ENCODE results near the gene GOLGA5. TPM values are rescaled to one million over a fixed set of nuclear protein-coding genes. Genes with fewer than 3 reads are reported as not detected.
"Not testable (repeated sequence)": the region's sequence is repeated elsewhere in the genome, so short reads cannot be mapped to it uniquely, and the experiment has no call there.

The GOLGA5 gene
- total RNA-seq, 2 donors from 2014 or later, result 32.9 to 49.4 TPM

DNA sequence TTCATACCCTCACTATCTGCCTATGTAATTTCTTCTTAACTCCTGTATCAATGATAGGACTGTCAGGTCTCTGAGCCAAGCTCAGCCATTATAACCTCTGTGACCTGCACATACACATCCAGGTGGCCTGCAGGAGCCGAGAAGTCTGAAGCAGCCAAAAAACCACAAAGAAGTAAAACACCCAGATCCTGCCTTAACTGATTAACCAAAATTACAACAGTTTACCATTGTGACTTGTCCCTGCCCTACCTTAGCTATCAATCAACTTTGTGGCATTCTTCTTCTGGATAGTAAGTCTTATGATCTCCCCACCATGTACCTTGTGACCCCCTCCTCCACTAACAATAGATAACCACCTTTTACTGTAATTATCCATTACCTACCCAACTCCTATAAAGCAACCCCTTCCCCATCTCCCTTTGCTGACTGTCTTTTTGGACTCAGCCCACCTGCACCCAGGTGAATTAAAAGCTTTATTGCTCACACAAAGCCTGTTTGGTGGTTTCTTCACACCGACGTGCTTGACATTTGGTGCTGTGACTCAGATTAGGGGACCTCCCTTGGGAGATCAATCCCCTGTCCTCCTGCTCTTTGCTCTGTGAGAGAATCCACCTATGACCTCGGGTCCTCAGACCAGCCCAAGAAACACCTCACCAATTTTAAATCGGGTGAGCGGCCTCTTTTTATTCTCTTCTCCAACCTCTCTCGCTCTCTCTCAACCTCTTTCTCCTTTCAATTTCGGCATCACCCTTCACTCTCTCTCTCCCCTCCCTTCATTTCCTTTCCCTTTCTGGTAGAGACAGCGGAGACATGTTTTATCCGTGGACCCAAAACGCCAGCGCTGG is 34.2 kb upstream of the GOLGA5 start:
- no peak overlapping the region for H3K27ac ChIP-seq
- H3K9me3 ChIP-seq, result no peaks in the 10 kb centered on the region
- intact Hi-C loops (cut with DNase I), result no loop called here

GRCh38 chr14:92760524-92760805 is 33.6 kb upstream of the GOLGA5 start:
- Histone ChIP-seq H3K36me3 (no peaks in the 10 kb centered on the region), H3K27me3 (no peaks in the 10 kb centered on the region), H3K9me3 (no peaks in the 10 kb centered on the region), H3K4me1 (no peaks in the 10 kb centered on the region), H3K27ac (no peak overlapping the region), H3K4me3 (no peak overlapping the region), H3K9ac (ENCODE audit: low read depth in 2 of 2, low read length in 2 of 2) (no peak overlapping the region)
- intact Hi-C loops (cut with DNase I), result no loop called here
- TF ChIP-seq, protein P1, sequence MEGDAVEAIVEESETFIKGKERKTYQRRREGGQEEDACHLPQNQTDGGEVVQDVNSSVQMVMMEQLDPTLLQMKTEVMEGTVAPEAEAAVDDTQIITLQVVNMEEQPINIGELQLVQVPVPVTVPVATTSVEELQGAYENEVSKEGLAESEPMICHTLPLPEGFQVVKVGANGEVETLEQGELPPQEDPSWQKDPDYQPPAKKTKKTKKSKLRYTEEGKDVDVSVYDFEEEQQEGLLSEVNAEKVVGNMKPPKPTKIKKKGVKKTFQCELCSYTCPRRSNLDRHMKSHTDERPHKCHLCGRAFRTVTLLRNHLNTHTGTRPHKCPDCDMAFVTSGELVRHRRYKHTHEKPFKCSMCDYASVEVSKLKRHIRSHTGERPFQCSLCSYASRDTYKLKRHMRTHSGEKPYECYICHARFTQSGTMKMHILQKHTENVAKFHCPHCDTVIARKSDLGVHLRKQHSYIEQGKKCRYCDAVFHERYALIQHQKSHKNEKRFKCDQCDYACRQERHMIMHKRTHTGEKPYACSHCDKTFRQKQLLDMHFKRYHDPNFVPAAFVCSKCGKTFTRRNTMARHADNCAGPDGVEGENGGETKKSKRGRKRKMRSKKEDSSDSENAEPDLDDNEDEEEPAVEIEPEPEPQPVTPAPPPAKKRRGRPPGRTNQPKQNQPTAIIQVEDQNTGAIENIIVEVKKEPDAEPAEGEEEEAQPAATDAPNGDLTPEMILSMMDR (IDR thresholded peaks at IDR 0.05), result no peak
- DNase-seq, result no peak

More for the DNA sequence above, 34.2 kb upstream of the GOLGA5 start:
- TF ChIP-seq, protein P1 (IDR thresholded peaks at IDR 0.05), result no peak
- H3K9ac ChIP-seq (ENCODE audit: low read depth in 2 of 2, low read length in 2 of 2), result no peak overlapping the region
- H3K36me3 ChIP-seq, result no peaks in the 10 kb centered on the region
- H3K4me3 ChIP-seq, result no peak overlapping the region
- H3K27me3 ChIP-seq, result no peaks in the 10 kb centered on the region
- no peaks in the 10 kb centered on the region for H3K4me1 ChIP-seq
- DNase-seq, result no peak

- H3K4me1 ChIP-seq; DNase-seq; H3K4me3 ChIP-seq; H3K9me3 ChIP-seq; H3K36me3 ChIP-seq; H3K27me3 ChIP-seq; H3K9ac ChIP-seq (ENCODE audit: low read depth in 2 of 2, low read length in 2 of 2); intact Hi-C loops (cut with DNase I); H3K27ac ChIP-seq: not testable (repeated sequence)
Observed at GRCh38 chr14:92763666-92764631, 30.2 kb upstream of the GOLGA5 start.

GRCh38 chr14:92768236-92768635 is 25.9 kb upstream of the GOLGA5 start:
- H3K36me3 ChIP-seq; DNase-seq; H3K4me1 ChIP-seq; H3K4me3 ChIP-seq; H3K9ac ChIP-seq (ENCODE audit: low read depth in 2 of 2, low read length in 2 of 2); H3K9me3 ChIP-seq; intact Hi-C loops (cut with DNase I); H3K27me3 ChIP-seq: not testable (repeated sequence)
- H3K27ac ChIP-seq, result peak overlapping the region; percentile 4

DNA sequence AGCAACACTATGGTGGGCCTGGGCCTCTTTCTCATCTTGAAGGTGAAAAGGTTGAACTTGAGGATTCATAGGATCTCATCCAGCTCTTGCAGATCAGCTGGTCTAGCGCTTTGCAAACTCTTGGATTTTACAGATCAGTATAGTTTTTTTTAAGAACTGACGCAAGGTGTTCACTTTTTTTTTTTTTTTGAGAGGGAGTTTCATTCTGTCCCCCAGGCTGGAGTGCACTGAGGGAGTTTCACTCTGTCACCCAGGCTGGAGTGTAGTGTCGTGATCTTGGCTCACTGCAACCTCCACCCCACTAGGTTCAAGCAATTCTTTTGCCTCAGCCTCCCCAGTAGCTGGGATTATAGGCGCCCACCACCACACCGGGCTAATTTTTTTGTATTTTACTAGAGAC is 25.3 kb upstream of the GOLGA5 start:
- H3K36me3 ChIP-seq, result no peaks in the 10 kb centered on the region
- no peaks in the 10 kb centered on the region for H3K27me3 ChIP-seq
- H3K4me1 ChIP-seq, result no peaks in the 10 kb centered on the region
- TF ChIP-seq, protein P1 (IDR thresholded peaks at IDR 0.05), result no peak
- no peak overlapping the region for H3K4me3 ChIP-seq
- no peak overlapping the region for H3K9ac ChIP-seq (ENCODE audit: low read depth in 2 of 2, low read length in 2 of 2)
- intact Hi-C loops (cut with DNase I), result no loop called here
- no peak for DNase-seq
- no peaks in the 10 kb centered on the region for H3K9me3 ChIP-seq
- peak overlapping the region; percentile 4 for H3K27ac ChIP-seq

- H3K27ac ChIP-seq, result no peak overlapping the region
- TF ChIP-seq, protein P1 (IDR thresholded peaks at IDR 0.05), result no peak
- no peak overlapping the region for H3K4me3 ChIP-seq
- H3K36me3 ChIP-seq, result no peaks in the 10 kb centered on the region
- intact Hi-C loops (cut with DNase I), result no loop called here
- no peak for DNase-seq
- H3K4me1 ChIP-seq, result no peaks in the 10 kb centered on the region
- H3K9ac ChIP-seq (ENCODE audit: low read depth in 2 of 2, low read length in 2 of 2), result no peak overlapping the region
- H3K27me3 ChIP-seq, result no peaks in the 10 kb centered on the region
- H3K9me3 ChIP-seq, result no peaks in the 10 kb centered on the region
Observed at GRCh38 chr14:92770484-92770883, 23.6 kb upstream of the GOLGA5 start.

All from colonic mucosa (tissue), 4 donors.